B cell (primary cell): ENCODE data around the gene KSR1.

Experiments used
- EZH2 ChIP-seq: IDR thresholded peaks from 2 replicates; pipeline ENCODE4 v1.6.1; 2012; ENCODE audit warnings: borderline replicate concordance, low read depth, mild to moderate bottlenecking, moderate library complexity, low read length; ENCODE audit not compliant: insufficient read depth, poor library complexity, severe bottlenecking
- TF ChIP-seq, protein P1 (sequence below): fragments of 200-600 bp; IDR thresholded peaks from one replicate; pipeline ENCODE4 v1.8.0; 2022; ENCODE audit warnings: antibody characterized with exemption, mild to moderate bottlenecking

DNA sequence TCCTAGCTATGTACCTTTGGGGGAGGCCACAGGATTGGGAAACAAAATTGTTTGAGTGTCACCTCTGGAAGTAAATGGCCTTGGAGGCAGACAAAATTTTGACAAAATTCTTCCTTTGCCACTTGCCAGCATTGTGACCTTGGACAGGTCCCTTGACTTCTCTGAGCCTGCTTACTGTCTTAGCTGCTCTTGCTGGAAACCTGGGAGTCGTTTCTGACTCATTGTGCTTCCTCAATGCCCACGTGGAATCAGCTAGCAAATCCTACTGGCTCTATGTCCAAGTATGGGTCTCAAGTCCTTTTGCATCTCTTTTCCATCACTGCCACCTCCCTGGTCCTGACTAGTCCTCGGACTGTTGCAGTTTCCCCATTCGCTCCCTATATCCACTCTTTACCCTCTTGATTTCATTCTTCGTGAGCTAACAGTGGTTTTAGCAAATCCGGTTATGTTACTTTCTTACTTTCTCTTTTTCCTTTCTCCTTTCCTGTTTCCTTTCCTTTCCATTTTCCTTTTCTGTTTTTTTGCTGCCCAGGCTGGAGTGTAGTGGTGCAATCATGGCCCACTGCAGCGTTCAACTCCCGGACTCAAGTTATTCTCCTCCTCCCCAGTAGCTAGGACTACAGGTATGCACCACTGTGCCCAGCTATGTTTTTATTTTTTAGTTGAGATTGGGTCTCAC lies 106.7 kb downstream of the KSR1 start:
- TF ChIP-seq, protein P1, sequence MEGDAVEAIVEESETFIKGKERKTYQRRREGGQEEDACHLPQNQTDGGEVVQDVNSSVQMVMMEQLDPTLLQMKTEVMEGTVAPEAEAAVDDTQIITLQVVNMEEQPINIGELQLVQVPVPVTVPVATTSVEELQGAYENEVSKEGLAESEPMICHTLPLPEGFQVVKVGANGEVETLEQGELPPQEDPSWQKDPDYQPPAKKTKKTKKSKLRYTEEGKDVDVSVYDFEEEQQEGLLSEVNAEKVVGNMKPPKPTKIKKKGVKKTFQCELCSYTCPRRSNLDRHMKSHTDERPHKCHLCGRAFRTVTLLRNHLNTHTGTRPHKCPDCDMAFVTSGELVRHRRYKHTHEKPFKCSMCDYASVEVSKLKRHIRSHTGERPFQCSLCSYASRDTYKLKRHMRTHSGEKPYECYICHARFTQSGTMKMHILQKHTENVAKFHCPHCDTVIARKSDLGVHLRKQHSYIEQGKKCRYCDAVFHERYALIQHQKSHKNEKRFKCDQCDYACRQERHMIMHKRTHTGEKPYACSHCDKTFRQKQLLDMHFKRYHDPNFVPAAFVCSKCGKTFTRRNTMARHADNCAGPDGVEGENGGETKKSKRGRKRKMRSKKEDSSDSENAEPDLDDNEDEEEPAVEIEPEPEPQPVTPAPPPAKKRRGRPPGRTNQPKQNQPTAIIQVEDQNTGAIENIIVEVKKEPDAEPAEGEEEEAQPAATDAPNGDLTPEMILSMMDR = no peak
- no peak for TF ChIP-seq EZH2
